K562 (cell line): ENCODE data around the gene FN1.

ENCODE experiments used
- CTCF ChIP-seq, 3 experiments: IDR thresholded peaks in 2 of 3; conservative IDR thresholded peaks in 1 of 3; 2 replicates each; pipeline ENCODE4 v1.5.1; 2011 to 2012; ENCODE audit warnings: low read length in 3 of 3, mild to moderate bottlenecking in 3 of 3, control low read depth in 2 of 3, improper control_type of control experiment in 1 of 3, inconsistent platforms in 1 of 3, low read depth in 1 of 3, mixed read lengths in 1 of 3, moderate library complexity in 1 of 3; ENCODE audit not compliant: insufficient read depth in 2 of 3
- EZH2 ChIP-seq: IDR thresholded peaks from 2 replicates; pipeline ENCODE4 v1.6.1; 2012; ENCODE audit warnings: low read depth, mild to moderate bottlenecking, inconsistent platforms, low read length, borderline replicate concordance
- ZKSCAN8 ChIP-seq: fragments of 200-800 bp; sonication (Bioruptor generic); IDR thresholded peaks from 2 replicates; pipeline ENCODE4 v1.6.1; 2016; ENCODE audit warnings: missing genetic modification characterization, missing compliant biosample characterization

GRCh38 chr2:215479121-215479520 is 43.3 kb upstream of the FN1 start:
- TF ChIP-seq CTCF (IDR thresholded peaks at IDR 0.05 in 2 of 3, conservative IDR thresholded peaks at IDR 0.05 in 1 of 3; ENCODE audit: insufficient read depth in 2 of 3, low read depth in 1 of 3, low read length in 3 of 3) (no peak), ZKSCAN8 (CRISPR knock-in tag) (no peak), EZH2 (no peak)
